K562 (cell line): ENCODE measurements around the gene CALU. TPM values are rescaled to one million over a fixed set of nuclear protein-coding genes. Genes with fewer than 3 reads are reported as not detected.

ENCODE experiments used
- CTBP1 ChIP-seq: fragments of 450-650 bp; IDR thresholded peaks from 2 replicates; pipeline ENCODE4 v1.6.1; 2016; ENCODE audit warnings: borderline replicate concordance
- ELF2 ChIP-seq: fragments of 250-450 bp; sonication (Bioruptor Pico); IDR thresholded peaks from 2 replicates; pipeline ENCODE4 v1.5.0; 2021; ENCODE audit warnings: mild to moderate bottlenecking
- EWSR1 ChIP-seq: fragments of 450-650 bp; IDR thresholded peaks from 2 replicates; pipeline ENCODE4 v1.6.1; 2018; ENCODE audit warnings: borderline replicate concordance, mild to moderate bottlenecking, low read depth, moderate library complexity; ENCODE audit not compliant: partially characterized antibody
- HEY1 ChIP-seq: fragments of 250-450 bp; sonication (Bioruptor Pico); IDR thresholded peaks from 2 replicates; pipeline ENCODE4 v1.5.0; 2020; ENCODE audit warnings: mild to moderate bottlenecking, moderate library complexity, borderline replicate concordance
- JUNB ChIP-seq: fragments of 450-650 bp; formaldehyde crosslinking; conservative IDR thresholded peaks from 2 replicates; pipeline ENCODE4 v1.4.0; 2020; ENCODE audit warnings: mild to moderate bottlenecking
- NFE2L1 ChIP-seq: fragments of 450-650 bp; IDR thresholded peaks from 2 replicates; pipeline ENCODE4 v1.6.1; 2016; ENCODE audit warnings: missing genetic modification characterization, low read depth, mild to moderate bottlenecking, missing compliant biosample characterization, moderate library complexity, borderline replicate concordance
- PML ChIP-seq: IDR thresholded peaks from 2 replicates; pipeline ENCODE4 v1.6.1; 2012; ENCODE audit warnings: low read length, inconsistent platforms
- SRSF3 ChIP-seq: fragments of 200-400 bp; formaldehyde crosslinking; IDR thresholded peaks from 2 replicates; pipeline ENCODE4 v1.6.1; 2016; ENCODE audit warnings: mild to moderate bottlenecking, low read length, moderate library complexity; ENCODE audit not compliant: insufficient read depth
- polyA plus RNA-seq, 8 experiments: library from polyadenylated mRNA; depleted of rRNA in 4 of 8; stranded (reverse) in 5 of 8; unstranded in 3 of 8; fragments of >200 nt; fragmentation: Nextera tagmentation in 2 of 8; fragmentation: Illumina TruSeq in 1 of 8; extraction: Ambion mirVana in 2 of 8; extraction: Trizol in 1 of 8; gene quantifications; 2 replicates each; pipeline versions ENCODE4 v1.2.1 to v1.2.3, GENCODE V29; 2011 to 2014; ENCODE audit warnings: inconsistent platforms in 1 of 8, missing spikeins in 1 of 8
- total RNA-seq, 7 experiments: library from RNA; depleted of rRNA in 6 of 7; stranded (reverse); fragments of >200 nt in 6 of 7; fragmentation: Illumina TruSeq in 2 of 7; extraction: Trizol in 2 of 7; gene quantifications; 2 replicates each; pipeline versions ENCODE4 v1.2.1 to v1.2.3, GENCODE V29; 2011 to 2021; ENCODE audit warnings: low replicate concordance in 1 of 7
- TF ChIP-seq, protein P1 (sequence below): fragments of 250-450 bp; sonication (Bioruptor Pico); IDR thresholded peaks from 2 replicates; pipeline ENCODE4 v1.8.0; 2022; ENCODE audit warnings: moderate library complexity, mild to moderate bottlenecking, inconsistent platforms
- TF ChIP-seq, protein P2 (sequence below): IDR thresholded peaks from 2 replicates; pipeline ENCODE4 v1.6.1; 2011; ENCODE audit warnings: borderline replicate concordance, low read depth, mild to moderate bottlenecking, moderate library complexity, low read length; ENCODE audit not compliant: insufficient read depth, poor library complexity, severe bottlenecking
- TF ChIP-seq, protein P3 (sequence below), 2 experiments: fragments of 450-650 bp; IDR thresholded peaks; 2 replicates each; pipeline ENCODE4 v1.6.1; 2018; ENCODE audit warnings: mild to moderate bottlenecking in 2 of 2, low read depth in 1 of 2; ENCODE audit not compliant: partially characterized antibody in 2 of 2
- TF ChIP-seq, protein P4 (sequence below): sonication (generic); IDR thresholded peaks from 2 replicates; pipeline ENCODE4 v1.6.1; 2016
- TF ChIP-seq, protein P5 (sequence below), 3 experiments: IDR thresholded peaks in 2 of 3; conservative IDR thresholded peaks in 1 of 3; 2 replicates each; pipeline ENCODE4 v1.5.1; 2011 to 2012; ENCODE audit warnings: low read length in 3 of 3, mild to moderate bottlenecking in 3 of 3, control low read depth in 2 of 3, improper control_type of control experiment in 1 of 3, inconsistent platforms in 1 of 3, low read depth in 1 of 3, mixed read lengths in 1 of 3, moderate library complexity in 1 of 3; ENCODE audit not compliant: insufficient read depth in 2 of 3
- TF ChIP-seq, protein P6 (sequence below): fragments of 450-650 bp; conservative IDR thresholded peaks from 2 replicates; pipeline ENCODE4 v1.6.1; 2016; ENCODE audit warnings: missing genetic modification characterization, low read depth, mild to moderate bottlenecking, missing compliant biosample characterization, moderate library complexity

Gene CALU
- total and polyA plus RNA-seq, 9 of the 15 experiments (the other 6 are each of a cell fraction or from before 2014, with no cell fraction given) = 166 to 286 (median 215) TPM

DNA sequence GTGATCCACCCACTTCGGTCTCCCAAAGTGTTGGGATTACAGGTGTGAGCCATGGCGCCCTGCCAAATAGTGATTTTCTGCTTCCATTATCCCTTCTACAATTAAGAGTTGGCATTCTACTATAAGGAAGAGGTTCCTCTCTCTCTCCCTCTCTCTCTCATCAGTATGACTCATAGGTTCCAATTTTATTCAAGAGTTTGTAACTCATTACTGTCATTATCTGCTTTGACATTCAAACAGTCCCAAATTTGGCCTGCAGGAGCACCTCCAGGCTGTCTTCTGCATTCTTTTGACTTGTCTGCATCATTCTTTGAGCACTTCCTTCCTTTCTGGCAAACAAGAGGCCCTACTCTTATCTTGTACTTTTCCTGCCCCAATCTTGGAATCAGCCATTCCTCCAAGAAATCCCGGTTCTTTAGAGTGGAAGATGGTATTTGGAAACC, 33.2 kb upstream of the CALU start (continued):
- no peak for TF ChIP-seq EWSR1
- 0 out of 2 replicates have a peak, but pooled peaks have one; percentile 23 for TF ChIP-seq CTBP1
- TF ChIP-seq, protein P1, sequence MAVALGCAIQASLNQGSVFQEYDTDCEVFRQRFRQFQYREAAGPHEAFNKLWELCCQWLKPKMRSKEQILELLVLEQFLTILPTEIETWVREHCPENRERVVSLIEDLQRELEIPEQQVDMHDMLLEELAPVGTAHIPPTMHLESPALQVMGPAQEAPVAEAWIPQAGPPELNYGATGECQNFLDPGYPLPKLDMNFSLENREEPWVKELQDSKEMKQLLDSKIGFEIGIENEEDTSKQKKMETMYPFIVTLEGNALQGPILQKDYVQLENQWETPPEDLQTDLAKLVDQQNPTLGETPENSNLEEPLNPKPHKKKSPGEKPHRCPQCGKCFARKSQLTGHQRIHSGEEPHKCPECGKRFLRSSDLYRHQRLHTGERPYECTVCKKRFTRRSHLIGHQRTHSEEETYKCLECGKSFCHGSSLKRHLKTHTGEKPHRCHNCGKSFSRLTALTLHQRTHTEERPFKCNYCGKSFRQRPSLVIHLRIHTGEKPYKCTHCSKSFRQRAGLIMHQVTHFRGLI (CRISPR knock-in tag) = no peak
- TF ChIP-seq, protein P2, sequence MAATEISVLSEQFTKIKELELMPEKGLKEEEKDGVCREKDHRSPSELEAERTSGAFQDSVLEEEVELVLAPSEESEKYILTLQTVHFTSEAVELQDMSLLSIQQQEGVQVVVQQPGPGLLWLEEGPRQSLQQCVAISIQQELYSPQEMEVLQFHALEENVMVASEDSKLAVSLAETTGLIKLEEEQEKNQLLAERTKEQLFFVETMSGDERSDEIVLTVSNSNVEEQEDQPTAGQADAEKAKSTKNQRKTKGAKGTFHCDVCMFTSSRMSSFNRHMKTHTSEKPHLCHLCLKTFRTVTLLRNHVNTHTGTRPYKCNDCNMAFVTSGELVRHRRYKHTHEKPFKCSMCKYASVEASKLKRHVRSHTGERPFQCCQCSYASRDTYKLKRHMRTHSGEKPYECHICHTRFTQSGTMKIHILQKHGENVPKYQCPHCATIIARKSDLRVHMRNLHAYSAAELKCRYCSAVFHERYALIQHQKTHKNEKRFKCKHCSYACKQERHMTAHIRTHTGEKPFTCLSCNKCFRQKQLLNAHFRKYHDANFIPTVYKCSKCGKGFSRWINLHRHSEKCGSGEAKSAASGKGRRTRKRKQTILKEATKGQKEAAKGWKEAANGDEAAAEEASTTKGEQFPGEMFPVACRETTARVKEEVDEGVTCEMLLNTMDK = no peak
- no peak for TF ChIP-seq SRSF3
- peak; percentile 73 for TF ChIP-seq JUNB (CRISPR knock-in tag)
- no peak for TF ChIP-seq ELF2 (CRISPR knock-in tag)
- TF ChIP-seq HEY1 (CRISPR knock-in tag) = no peak
- TF ChIP-seq, protein P3, sequence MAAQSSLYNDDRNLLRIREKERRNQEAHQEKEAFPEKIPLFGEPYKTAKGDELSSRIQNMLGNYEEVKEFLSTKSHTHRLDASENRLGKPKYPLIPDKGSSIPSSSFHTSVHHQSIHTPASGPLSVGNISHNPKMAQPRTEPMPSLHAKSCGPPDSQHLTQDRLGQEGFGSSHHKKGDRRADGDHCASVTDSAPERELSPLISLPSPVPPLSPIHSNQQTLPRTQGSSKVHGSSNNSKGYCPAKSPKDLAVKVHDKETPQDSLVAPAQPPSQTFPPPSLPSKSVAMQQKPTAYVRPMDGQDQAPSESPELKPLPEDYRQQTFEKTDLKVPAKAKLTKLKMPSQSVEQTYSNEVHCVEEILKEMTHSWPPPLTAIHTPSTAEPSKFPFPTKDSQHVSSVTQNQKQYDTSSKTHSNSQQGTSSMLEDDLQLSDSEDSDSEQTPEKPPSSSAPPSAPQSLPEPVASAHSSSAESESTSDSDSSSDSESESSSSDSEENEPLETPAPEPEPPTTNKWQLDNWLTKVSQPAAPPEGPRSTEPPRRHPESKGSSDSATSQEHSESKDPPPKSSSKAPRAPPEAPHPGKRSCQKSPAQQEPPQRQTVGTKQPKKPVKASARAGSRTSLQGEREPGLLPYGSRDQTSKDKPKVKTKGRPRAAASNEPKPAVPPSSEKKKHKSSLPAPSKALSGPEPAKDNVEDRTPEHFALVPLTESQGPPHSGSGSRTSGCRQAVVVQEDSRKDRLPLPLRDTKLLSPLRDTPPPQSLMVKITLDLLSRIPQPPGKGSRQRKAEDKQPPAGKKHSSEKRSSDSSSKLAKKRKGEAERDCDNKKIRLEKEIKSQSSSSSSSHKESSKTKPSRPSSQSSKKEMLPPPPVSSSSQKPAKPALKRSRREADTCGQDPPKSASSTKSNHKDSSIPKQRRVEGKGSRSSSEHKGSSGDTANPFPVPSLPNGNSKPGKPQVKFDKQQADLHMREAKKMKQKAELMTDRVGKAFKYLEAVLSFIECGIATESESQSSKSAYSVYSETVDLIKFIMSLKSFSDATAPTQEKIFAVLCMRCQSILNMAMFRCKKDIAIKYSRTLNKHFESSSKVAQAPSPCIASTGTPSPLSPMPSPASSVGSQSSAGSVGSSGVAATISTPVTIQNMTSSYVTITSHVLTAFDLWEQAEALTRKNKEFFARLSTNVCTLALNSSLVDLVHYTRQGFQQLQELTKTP (IDR thresholded peaks at IDR 0.05; ENCODE audit: low read depth in 1 of 2, partially characterized antibody in 2 of 2) = no peak
- TF ChIP-seq, protein P4, sequence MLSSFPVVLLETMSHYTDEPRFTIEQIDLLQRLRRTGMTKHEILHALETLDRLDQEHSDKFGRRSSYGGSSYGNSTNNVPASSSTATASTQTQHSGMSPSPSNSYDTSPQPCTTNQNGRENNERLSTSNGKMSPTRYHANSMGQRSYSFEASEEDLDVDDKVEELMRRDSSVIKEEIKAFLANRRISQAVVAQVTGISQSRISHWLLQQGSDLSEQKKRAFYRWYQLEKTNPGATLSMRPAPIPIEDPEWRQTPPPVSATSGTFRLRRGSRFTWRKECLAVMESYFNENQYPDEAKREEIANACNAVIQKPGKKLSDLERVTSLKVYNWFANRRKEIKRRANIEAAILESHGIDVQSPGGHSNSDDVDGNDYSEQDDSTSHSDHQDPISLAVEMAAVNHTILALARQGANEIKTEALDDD = no peak
- TF ChIP-seq, protein P5, sequence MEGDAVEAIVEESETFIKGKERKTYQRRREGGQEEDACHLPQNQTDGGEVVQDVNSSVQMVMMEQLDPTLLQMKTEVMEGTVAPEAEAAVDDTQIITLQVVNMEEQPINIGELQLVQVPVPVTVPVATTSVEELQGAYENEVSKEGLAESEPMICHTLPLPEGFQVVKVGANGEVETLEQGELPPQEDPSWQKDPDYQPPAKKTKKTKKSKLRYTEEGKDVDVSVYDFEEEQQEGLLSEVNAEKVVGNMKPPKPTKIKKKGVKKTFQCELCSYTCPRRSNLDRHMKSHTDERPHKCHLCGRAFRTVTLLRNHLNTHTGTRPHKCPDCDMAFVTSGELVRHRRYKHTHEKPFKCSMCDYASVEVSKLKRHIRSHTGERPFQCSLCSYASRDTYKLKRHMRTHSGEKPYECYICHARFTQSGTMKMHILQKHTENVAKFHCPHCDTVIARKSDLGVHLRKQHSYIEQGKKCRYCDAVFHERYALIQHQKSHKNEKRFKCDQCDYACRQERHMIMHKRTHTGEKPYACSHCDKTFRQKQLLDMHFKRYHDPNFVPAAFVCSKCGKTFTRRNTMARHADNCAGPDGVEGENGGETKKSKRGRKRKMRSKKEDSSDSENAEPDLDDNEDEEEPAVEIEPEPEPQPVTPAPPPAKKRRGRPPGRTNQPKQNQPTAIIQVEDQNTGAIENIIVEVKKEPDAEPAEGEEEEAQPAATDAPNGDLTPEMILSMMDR (IDR thresholded peaks at IDR 0.05 in 2 of 3, conservative IDR thresholded peaks at IDR 0.05 in 1 of 3; ENCODE audit: insufficient read depth in 2 of 3, low read depth in 1 of 3, low read length in 3 of 3) = 0 out of 6 replicates have a peak, but pooled peaks of 1 of the 3 experiments have one; percentile 6
- TF ChIP-seq, protein P6, sequence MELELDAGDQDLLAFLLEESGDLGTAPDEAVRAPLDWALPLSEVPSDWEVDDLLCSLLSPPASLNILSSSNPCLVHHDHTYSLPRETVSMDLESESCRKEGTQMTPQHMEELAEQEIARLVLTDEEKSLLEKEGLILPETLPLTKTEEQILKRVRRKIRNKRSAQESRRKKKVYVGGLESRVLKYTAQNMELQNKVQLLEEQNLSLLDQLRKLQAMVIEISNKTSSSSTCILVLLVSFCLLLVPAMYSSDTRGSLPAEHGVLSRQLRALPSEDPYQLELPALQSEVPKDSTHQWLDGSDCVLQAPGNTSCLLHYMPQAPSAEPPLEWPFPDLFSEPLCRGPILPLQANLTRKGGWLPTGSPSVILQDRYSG (tag) = no peak
- no peak for TF ChIP-seq PML
- no peak for TF ChIP-seq NFE2L1
